ENCODE measurements around the gene LARP1B.
"Not testable (repeated sequence)": the region's sequence is repeated elsewhere in the genome, so short reads cannot be mapped to it uniquely, and the experiment has no call there.

Gene LARP1B

DNA sequence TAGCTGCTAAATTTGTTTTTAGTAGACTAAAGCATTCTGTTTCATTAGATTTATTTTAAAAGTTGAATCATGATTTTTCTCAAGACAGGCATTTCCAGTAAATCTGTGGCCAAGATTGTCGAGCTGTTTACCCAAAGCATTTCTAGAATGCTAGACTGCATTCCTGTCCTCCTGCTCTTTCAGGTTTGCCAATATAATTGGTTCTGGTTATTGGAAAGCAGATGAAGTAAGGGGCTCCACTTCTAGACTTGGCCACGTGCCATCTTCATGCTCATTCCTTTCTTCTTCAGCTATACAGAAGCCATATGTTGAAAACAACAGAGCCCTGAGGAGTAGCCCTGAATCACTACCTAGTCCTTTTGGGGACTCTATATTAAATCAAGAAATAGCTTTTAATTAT, 164.0 kb downstream of the LARP1B start:
- no peak for DNase-seq (ENCODE audit: low read depth in 2 of 2)

DNA sequence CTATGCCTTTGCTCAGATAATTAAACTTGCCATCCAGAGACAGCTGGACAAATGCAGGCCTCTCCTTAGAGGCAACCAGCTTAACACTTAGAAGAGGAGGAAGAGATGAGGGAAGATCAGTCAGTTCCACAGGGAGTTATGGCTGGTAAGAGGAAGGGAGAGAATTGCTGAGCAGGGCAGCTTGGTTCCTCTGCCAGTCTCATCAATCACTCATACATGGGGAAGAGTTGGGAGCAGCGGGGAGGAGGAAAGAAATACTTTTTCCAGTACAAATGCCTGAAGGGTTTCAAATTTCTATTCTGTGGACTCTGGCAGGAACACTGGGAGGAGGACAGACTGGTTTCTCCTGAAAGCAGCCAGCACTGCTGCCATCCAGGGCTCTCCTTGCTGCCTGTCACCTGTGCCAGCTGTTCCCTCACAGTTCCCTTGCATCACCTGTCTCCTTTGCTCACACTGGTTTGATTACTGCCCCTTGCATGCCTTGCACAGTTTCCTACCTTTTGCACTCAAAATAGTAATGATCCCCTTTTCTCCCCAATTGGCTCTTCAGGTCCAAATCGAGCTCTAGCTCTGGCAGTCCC, 167.0 kb downstream of the LARP1B start:
- no peak for DNase-seq (ENCODE audit: low read depth in 2 of 2)

DNA sequence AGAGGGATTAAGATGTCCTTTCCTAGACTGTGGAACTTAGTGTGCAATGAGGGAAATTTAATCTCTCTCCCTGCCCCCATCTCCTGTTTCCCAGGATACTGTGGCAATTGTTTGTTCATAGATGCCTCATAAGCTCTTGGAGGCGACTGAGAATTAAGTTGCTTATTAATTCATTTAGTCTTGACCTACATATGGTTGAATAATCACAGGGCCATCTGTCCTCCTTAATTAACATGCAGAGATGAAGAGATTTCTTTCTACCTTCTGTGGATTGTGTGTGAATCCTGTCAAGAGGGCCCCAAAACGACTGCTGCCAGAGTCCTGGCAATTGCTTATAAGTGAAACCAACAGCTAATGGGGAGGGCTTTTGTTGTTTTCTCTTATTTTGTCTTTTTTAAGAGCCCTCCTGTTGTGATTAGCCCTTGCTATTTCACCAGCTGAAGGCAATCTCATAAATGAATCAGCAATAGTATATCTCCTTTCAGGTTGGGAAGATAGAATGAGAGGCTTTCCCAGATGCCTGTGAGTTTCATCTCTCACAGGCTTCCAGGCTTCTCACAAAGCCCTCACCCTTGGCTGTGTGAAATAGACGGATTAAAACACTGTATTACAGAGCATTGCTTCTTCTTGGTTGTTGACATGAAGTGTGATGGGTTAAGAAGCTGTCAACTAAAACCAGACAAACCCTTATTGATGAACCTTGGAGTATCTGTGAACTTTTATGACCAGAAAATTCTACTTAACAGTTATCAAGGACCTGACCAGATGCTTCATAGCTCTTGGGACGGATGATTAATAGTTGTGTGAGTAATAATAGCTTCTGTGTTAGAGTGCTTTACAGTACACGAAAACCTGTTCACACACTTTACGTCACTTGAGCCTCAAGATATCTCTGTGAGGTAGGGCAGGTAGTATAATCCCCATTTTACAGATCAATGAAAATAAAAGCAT, 168.0 kb downstream of the LARP1B start:
- DNase-seq (ENCODE audit: low read depth in 2 of 2), result no peak

DNA sequence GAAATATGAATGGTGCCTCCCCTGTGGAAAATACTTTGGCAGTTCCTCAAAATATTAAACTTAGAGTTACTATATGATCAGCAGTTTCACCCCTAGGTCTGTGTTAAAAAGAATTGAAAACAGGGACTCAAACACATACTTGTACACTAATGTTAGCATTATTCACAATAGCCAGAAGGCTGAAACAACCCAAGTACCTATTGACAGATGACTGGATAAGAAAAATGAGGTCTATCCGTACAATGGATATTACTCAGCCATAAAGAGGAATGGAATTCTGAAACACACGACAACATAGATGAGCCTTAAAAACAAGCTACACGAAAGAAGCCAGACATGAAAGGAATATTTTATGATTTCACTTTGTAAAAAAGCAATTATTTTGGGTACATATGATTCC, 171.6 kb downstream of the LARP1B start:
- DNase-seq (ENCODE audit: low read depth in 2 of 2), result no peak

DNA sequence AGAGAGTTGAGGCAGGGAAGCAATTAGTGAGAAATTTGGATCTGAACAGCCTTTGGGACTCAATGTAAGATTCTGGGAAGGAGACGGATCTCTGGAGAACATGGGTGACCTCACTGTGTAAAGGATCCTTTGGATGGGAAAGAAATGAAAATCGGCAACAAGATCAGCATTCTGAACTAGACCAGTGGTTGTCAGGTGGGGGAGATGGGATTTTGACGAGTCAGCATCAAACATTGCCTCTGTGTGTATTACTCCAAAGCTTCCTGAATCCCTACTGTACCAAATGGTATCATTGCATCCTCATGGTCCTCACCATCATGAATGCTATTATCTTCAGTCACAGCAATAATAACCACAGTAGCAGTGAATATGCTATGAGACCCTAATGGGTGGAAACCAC, 173.7 kb downstream of the LARP1B start:
- no peak for DNase-seq (ENCODE audit: low read depth in 2 of 2)

DNA sequence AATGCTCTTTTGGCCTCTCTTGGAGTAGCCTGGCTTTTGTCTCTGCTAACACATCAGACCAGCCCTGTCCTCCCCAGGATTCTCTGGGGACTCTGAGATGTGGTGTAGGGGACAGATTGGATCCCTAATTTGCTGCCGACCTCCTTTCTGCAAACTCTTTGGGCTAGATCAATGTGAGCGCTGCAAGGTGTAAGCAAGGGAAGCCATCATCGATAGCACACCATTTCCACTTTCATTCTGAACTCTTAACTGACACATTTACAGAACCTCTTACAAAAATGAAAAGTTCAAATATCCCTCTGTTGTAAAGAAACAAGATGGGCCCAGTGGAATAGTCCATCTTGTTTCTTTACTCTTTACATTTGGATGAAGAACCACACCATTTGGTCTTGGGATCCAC, 179.9 kb downstream of the LARP1B start:
- no peak for DNase-seq (ENCODE audit: low read depth in 2 of 2)

DNA sequence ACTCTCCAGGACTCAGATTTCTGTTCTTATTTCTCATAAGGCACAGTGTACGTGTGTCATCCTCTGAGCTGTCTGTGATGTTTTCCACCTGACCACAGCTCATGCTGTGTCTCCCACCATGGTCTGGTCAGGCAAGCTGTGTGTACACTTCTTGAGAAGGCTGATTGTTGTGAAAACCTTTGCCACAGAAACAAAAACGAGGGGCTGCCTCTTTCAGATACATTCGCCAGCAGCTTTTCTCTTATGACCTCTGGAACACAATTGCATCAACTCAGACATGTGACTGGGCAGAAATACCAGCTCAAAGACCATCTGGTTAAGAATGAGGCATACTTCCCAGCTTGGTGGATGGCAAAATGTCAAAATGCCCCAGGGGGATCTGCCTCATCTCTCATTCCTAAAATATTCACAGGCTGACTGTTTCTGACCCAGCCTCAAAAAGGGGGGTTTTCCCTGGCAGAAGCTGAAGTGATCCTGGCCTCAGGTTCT, 180.4 kb downstream of the LARP1B start:
- DNase-seq (ENCODE audit: low read depth in 2 of 2), result no peak

DNA sequence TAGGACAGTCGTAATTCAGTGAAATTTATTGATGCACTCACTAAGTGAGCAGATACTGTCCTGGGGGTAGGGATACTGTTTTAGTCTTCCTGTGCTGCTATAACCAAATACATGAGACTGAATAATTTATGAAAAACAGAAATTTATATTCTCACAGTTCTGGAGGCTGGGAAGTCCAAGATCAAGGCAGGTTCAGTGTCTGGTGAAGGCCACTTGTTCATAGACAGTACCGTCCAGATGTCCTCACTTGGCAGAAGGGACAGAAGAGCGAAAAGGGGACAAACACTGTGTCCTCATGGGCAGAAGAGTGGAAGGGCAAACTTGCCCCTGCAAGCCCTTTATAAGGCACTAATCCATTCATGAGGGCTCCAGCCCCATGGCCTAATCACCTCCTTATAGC, 180.9 kb downstream of the LARP1B start:
- no peak for DNase-seq (ENCODE audit: low read depth in 2 of 2)

DNA sequence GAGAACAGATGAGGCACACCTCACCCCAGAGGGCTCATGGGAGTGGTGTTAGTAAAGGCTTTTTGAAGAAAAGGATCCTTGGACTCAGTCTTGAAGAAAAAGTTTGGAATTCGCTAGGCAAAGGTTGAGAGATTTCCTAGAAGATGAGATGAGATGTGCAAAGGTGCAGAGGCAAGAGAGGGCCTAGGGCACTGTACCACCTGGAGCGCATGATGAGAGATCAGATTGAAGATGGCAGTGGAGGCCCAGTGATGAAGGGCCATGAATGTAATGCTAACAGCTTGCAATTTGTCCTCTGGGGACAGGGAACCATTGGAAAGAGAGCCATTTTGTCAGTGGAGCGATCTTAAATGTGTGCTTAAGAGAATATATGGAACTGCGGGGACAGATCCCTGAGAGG, 181.5 kb downstream of the LARP1B start:
- DNase-seq (ENCODE audit: low read depth in 2 of 2), result no peak

DNA sequence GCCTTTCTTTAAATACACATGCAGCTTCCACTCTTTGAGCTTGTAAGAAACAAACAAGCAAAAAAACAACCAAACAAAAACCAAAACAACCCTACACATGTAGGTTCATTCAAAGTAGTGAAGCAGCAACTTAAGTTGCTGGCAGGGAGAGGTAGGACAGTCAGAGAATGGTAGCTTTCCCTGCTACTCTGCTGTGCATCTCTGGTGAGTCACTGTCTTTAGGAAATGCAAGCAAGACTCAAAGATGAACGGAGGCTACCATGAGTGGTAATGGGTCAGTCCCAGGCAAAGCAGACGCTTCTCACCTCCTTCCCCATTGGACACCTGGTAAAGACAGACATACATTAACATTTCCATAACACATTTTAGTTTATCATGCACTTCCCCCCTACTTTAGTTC, 183.3 kb downstream of the LARP1B start:
- DNase-seq (ENCODE audit: low read depth in 2 of 2), result no peak

DNA sequence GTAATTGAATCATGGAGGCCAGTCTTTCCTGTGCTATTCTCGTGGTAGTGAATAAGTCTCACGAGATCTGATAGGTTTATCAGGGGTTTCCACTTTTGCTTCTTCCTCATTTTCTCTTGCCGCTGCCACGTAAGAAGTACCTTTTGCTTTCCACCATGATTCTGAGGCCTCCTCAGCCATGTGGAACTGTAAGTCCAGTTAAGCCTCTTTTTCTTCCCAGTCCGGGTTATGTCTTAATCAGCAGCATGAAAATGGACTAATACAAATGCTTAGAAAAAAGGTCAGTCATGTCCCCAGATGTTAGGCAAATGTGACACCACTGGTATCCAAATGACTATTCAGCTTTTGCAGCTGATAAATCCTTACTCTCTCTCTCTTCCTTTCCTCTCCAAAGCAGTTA, 184.3 kb downstream of the LARP1B start:
- not testable (repeated sequence) for DNase-seq (ENCODE audit: low read depth in 2 of 2)

DNA sequence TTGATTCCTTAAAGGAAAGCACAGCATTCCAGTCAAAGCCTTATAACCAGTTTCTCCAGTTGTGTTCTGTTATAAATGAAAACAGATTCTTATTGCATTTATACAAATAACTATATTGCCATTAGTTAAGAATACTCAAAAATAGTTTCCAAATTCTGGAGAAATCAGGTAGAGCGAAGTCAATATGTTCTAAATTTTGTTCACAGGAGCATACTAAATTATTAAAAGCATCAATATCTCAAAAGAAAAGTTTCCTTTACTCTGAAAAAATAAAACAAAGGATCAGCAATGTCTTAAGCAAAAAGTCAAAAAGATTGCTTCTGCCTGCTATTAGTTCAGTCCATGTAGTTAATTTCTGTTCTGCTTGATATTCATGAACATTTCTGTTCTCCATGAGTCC, 186.8 kb downstream of the LARP1B start:
- no peak for DNase-seq (ENCODE audit: low read depth in 2 of 2)

DNA sequence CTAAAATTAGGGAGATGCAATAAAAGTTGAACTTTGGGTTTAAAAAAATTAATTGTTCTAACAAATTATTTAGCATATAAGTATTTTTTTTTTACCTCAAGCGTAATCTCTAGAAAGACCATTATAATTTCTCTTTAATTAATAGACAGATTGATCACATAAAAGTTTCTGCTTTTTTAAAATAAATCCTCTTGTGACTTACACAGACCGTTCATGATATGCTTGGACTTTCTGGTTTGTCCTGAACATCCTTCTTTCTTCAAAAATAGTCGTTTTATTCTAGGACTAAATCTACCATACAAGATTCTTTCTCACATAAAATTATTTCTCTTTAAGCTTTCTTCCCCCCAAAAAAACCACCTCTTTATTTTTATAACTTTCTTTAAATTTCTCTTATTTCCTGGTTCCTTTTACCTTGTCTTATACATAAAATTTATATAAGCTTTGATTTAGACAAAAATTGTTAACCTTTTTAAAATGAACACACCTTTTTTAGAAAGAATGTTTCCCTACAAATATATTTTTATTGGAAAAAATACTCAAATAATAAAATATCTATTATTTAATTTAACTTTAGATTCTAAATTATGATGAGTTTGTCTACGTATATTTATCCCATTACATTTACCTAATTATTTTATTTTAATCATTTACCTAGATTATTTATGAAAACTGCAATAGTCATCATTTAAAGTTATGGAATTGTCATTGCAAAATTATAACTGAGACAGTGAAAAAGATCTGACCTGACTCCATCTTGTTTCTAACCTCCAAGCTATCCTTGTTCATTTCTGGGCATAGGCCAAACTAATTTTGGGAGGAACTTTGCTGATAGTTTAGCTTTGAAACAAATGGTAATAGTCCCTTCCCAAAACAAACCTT, 188.9 kb downstream of the LARP1B start:
- DNase-seq (ENCODE audit: low read depth in 2 of 2), result no peak

DNA sequence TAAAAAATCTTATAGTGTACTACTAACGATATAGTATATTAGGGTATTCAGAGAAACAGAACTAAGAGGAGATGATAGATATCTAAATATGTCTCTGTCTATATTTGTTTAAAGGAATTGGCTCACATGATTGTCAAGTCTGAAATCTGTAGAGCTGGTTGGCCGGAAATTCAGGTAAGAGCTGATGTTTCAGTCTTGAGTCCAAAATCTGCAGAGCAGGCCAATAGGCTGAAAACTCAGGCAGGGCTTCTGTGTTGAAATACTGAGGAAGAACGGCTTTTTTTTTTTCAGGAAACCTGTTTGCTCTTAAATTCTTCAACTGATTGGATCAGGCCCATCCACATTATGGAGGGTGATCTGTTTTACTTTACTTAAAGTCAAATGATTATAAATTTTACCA, 194.8 kb downstream of the LARP1B start:
- no peak for DNase-seq (ENCODE audit: low read depth in 2 of 2)

DNA sequence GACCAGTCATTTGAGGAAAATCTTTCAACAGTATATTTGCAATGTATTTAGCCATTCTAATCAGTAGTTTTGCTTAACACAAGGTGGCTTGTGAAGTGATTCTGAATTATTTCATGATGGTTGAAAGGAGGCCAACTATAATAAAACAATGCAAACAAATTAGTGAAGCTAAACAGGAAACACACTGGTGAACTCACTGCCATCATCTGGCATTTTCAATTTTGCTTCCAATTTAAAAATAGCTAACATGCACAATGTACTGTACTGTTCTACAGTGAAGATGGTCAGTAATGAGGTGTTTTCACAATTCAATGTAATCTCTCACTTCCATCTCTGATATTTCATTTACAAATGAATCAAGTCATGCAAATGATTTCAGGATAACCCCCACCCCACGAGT, 195.4 kb downstream of the LARP1B start:
- DNase-seq (ENCODE audit: low read depth in 2 of 2), result no peak

DNA sequence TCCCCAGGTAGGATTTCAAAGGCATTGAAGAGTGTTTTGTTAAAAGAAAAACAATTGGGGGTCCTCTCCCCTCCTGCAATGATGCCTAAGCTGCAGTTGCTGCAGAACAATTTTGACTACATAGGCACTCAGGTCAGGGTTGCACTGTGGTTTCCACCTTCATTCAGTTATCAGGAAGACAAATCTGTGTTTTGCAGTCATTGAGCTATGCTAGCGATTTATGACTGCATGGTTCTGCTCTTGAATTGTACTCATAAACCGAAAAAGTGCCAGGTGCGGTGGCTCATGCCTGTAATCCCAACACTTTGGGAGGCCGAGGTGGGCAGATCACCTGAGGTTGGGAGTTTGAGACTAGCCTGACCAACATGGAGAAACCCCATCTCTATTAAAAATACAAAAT, 197.1 kb downstream of the LARP1B start:
- not testable (repeated sequence) for DNase-seq (ENCODE audit: low read depth in 2 of 2)

DNA sequence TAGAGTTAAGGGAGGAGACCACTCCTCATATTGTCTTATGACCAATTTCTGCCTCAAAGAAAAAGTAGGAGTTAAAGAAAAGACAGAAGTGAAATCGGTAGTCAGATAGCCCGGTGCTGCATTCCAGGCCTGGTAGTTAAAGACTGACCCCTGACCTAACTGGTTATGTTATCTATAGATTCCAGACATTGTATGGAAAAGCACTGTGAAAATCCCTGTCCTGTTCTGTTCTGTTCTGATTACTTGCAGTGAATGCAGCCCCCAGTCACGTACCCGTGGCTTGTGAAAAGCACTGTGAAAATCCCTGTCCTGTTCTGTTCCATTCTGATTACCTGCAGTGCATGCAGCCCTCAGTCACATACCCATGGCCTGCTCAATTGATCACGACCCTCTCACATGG, 198.8 kb downstream of the LARP1B start:
- DNase-seq (ENCODE audit: low read depth in 2 of 2), result not testable (repeated sequence)
